Measurements from ENCODE around the gene SHFL.

- TF ChIP-seq CTCF (conservative IDR thresholded peaks at IDR 0.05; ENCODE audit: low read depth, low read length) = no peak
- TF ChIP-seq EZH2 (IDR thresholded peaks at IDR 0.05; ENCODE audit: low read length, unreplicated experiment) = no peak
- no peak for TF ChIP-seq EZH2phosphoT487 (IDR thresholded peaks at IDR 0.05; ENCODE audit: borderline replicate concordance, low read length)
These were observed 53.8 kb downstream of the SHFL start for GRCh38 chr19:10139952-10140351.
